CD4-positive, alpha-beta memory T cell (primary cell): ENCODE results near the gene SEC31B. TPM values are rescaled to one million over a fixed set of nuclear protein-coding genes. Genes with fewer than 3 reads are reported as not detected.

Experiments used
- CTCF ChIA-PET: fragments of 350-600 bp; sonication (Branson Sonifier 250); formaldehyde crosslinking; loops from one replicate; lab custom pipeline; 2021; ENCODE audit warnings: inconsistent platforms; ENCODE audit not compliant: partially characterized antibody; lab: Charles Lee
- POLR2A ChIA-PET: fragments of 350-600 bp; sonication (Branson Sonifier 250); formaldehyde crosslinking; loops from one replicate; lab custom pipeline; 2021; ENCODE audit not compliant: partially characterized antibody; lab: Charles Lee
- DNase-seq, 5 donors: peaks; one replicate each; pipeline versions ENCODE4 v3.0.0 to v3.0.0-alpha.2; 2020 to 2022; ENCODE audit warnings: mixed read lengths in 1 of 5
- H3K27ac ChIP-seq: one replicate; pipeline ENCODE4 v1.7.0; 2013; ENCODE audit warnings: low read depth, low read length
- H3K27me3 ChIP-seq: 2 replicates; pipeline ENCODE4 v1.7.0; 2013; ENCODE audit warnings: mild to moderate bottlenecking, low read length, moderate library complexity; ENCODE audit not compliant: insufficient read depth
- H3K36me3 ChIP-seq: 2 replicates; pipeline ENCODE4 v1.7.0; 2013; ENCODE audit warnings: mild to moderate bottlenecking, low read length, moderate library complexity; ENCODE audit not compliant: insufficient read depth
- H3K4me1 ChIP-seq: 2 replicates; pipeline ENCODE4 v1.7.0; 2013; ENCODE audit warnings: mild to moderate bottlenecking, low read length, moderate library complexity; ENCODE audit not compliant: insufficient read depth
- H3K4me3 ChIP-seq, 2 donors: one replicate each; pipeline ENCODE4 v1.7.0; 2013; ENCODE audit warnings: low read length in 2 of 2, mild to moderate bottlenecking in 1 of 2
- H3K9me3 ChIP-seq, 2 donors: one replicate each; pipeline ENCODE4 v1.7.0; 2013; ENCODE audit warnings: low read length in 2 of 2, control low read depth in 1 of 2; ENCODE audit not compliant: control insufficient read depth in 1 of 2
- H3K27ac Mint-ChIP-seq, 7 donors: one replicate each; pipeline ENCODE4 v1.8.0; 2020 to 2021; ENCODE audit warnings: mixed read lengths in 7 of 7, mild to moderate bottlenecking in 6 of 7, inconsistent platforms in 3 of 7, moderate library complexity in 3 of 7
- H3K27me3 Mint-ChIP-seq, 2 donors: one replicate each; pipeline ENCODE4 v1.8.0; 2020 to 2021; ENCODE audit warnings: mixed read lengths in 2 of 2
- H3K36me3 Mint-ChIP-seq, 2 donors: one replicate each; pipeline ENCODE4 v1.8.0; 2020 to 2021; ENCODE audit warnings: mixed read lengths in 2 of 2, inconsistent platforms in 1 of 2, mild to moderate bottlenecking in 1 of 2
- H3K4me1 Mint-ChIP-seq, 4 donors: one replicate each; pipeline ENCODE4 v1.8.0; 2020 to 2021; ENCODE audit warnings: mixed read lengths in 4 of 4, mild to moderate bottlenecking in 1 of 4
- H3K4me3 Mint-ChIP-seq, 8 donors: one replicate each; pipeline ENCODE4 v1.8.0; 2020 to 2021; ENCODE audit warnings: mixed read lengths in 8 of 8, mild to moderate bottlenecking in 7 of 8, moderate library complexity in 6 of 8, inconsistent platforms in 3 of 8
- H3K9me3 Mint-ChIP-seq, 8 donors: one replicate each; pipeline ENCODE4 v1.8.0; 2020 to 2021; ENCODE audit warnings: mixed read lengths in 8 of 8, mild to moderate bottlenecking in 5 of 8, inconsistent platforms in 3 of 8, moderate library complexity in 1 of 8
- intact Hi-C: fragments of 100-400 bp; cut with micrococcal nuclease; formaldehyde crosslinking; loops from one replicate; pipeline ENCODE4 v1.15.1; 2023
- polyA plus RNA-seq, 2 donors: library from polyadenylated mRNA; unstranded; fragments of 300-500 nt; fragmentation: Illumina TruSeq; gene quantifications; one replicate each; pipeline ENCODE4 v1.2.3, GENCODE V29; 2021
- total RNA-seq, 2 experiments: library from RNA; stranded (reverse); gene quantifications; one replicate each; pipeline ENCODE4 v1.2.3, GENCODE V29; 2021

SEC31B gene
- total and polyA plus RNA-seq, 4 experiments from 2014 or later: 0.76 to 70.9 (median 33.2) TPM

- H3K4me3 Mint-ChIP-seq: no peak overlapping the region
- Histone ChIP-seq H3K27me3 (no peaks in the 10 kb centered on the region), H3K4me1 (peaks cover 7% of the 10 kb centered on the region), H3K27ac (no peak overlapping the region), H3K36me3 (peaks cover 43% of the 10 kb centered on the region), H3K9me3 (no peaks in the 10 kb centered on the region), H3K4me3 (no peak overlapping the region)
- ChIA-PET CTCF (interaction anchor here (0.6 to 7.9 kb wide), 7 partner anchors 12 to 92 kb away, joined by 3 to 133 read pairs (median 5); partner anchors contain the start of gene HIF1AN), POLR2A (interaction anchor here (1.0 to 1.7 kb wide), 4 partner anchors 10 to 13 kb away, joined by 3 to 9 read pairs (median 4); partner anchors contain the start of gene HIF1AN)
- intact Hi-C loops: no loop called here
- peak overlapping the region in 4 of 7 donors; percentile 3 to 51 (median 36) for H3K27ac Mint-ChIP-seq
- H3K4me1 Mint-ChIP-seq: peaks cover 14 to 20% (median 16%) of the 10 kb centered on the region in 4 donors
- H3K36me3 Mint-ChIP-seq: peaks cover 25 to 64% of the 10 kb centered on the region in 2 donors
- H3K9me3 Mint-ChIP-seq: no peaks in the 10 kb centered on the region
- H3K27me3 Mint-ChIP-seq: no peaks in the 10 kb centered on the region
- no peak for DNase-seq
Observed at GRCh38 chr10:100522107-100522801, 2.6 kb upstream of the SEC31B start.

- POLR2A ChIA-PET: no interaction called here
- peak overlapping the region in 1 of 7 donors; percentile 14 for H3K27ac Mint-ChIP-seq
- intact Hi-C loops: no loop called here
- DNase-seq: no peak
- no peaks in the 10 kb centered on the region for H3K27me3 Mint-ChIP-seq
- H3K9me3 Mint-ChIP-seq: no peaks in the 10 kb centered on the region
- Histone ChIP-seq H3K4me3 (no peak overlapping the region), H3K9me3 (no peaks in the 10 kb centered on the region), H3K4me1 (no peaks in the 10 kb centered on the region), H3K27me3 (no peaks in the 10 kb centered on the region), H3K36me3 (peaks cover 34% of the 10 kb centered on the region), H3K27ac (no peak overlapping the region)
- peaks cover 22 to 59% of the 10 kb centered on the region in 2 donors for H3K36me3 Mint-ChIP-seq
- CTCF ChIA-PET: interaction anchor here (1.0 to 7.9 kb wide), 5 partner anchors 12 to 183 kb away, joined by 3 to 133 read pairs (median 6); no protein-coding TSS in a partner anchor
- no peak overlapping the region for H3K4me3 Mint-ChIP-seq
- peaks cover 7 to 10% (median 7%) of the 10 kb centered on the region in 4 donors for H3K4me1 Mint-ChIP-seq
Observed at GRCh38 chr10:100520811-100521210, 1.1 kb upstream of the SEC31B start.

- ChIA-PET CTCF (interaction anchor here (0.8 to 7.9 kb wide), 29 partner anchors 9 to 673 kb away, joined by 3 to 133 read pairs (median 6); partner anchors contain the start of genes HIF1AN and NDUFB8), POLR2A (interaction anchor here (0.7 to 2.1 kb wide), 5 partner anchors 10 to 36 kb away, joined by 3 to 11 read pairs (median 5); partner anchors contain the start of genes HIF1AN and NDUFB8)
- H3K4me3 Mint-ChIP-seq: no peak overlapping the region
- no peaks in the 10 kb centered on the region for H3K9me3 Mint-ChIP-seq
- peaks cover 15% of the 10 kb centered on the region for H3K36me3 ChIP-seq
- intact Hi-C loops: loop anchor here (1.0 kb wide), 3 partner anchors 10 to 180 kb away; no protein-coding TSS in a partner anchor
- H3K4me1 ChIP-seq: no peaks in the 10 kb centered on the region
- peak overlapping the region in 2 of 7 donors; percentile 43 to 82 for H3K27ac Mint-ChIP-seq
- H3K27me3 ChIP-seq: no peaks in the 10 kb centered on the region
- H3K4me1 Mint-ChIP-seq: peaks cover 6 to 8% (median 7%) of the 10 kb centered on the region in 4 donors
- H3K9me3 ChIP-seq: no peaks in the 10 kb centered on the region
- H3K4me3 ChIP-seq: no peak overlapping the region
- H3K36me3 Mint-ChIP-seq: peaks cover 19 to 45% of the 10 kb centered on the region in 2 donors
- H3K27me3 Mint-ChIP-seq: no peaks in the 10 kb centered on the region
- peak; percentile 48 to 56 (median 52) for DNase-seq
- H3K27ac ChIP-seq: no peak overlapping the region
Observed at GRCh38 chr10:100518761-100519241, 860 bp downstream of the SEC31B start.

GRCh38 chr10:100516847-100517246 lies 2.8 kb downstream of the SEC31B start:
- peaks cover 12 to 19% (median 14%) of the 10 kb centered on the region in 4 donors for H3K4me1 Mint-ChIP-seq
- POLR2A ChIA-PET: interaction anchor here (1.5 to 2.1 kb wide), 2 partner anchors 8 to 11 kb away, joined by 3 to 8 read pairs; no protein-coding TSS in a partner anchor
- peaks cover 20 to 31% of the 10 kb centered on the region in 2 donors for H3K36me3 Mint-ChIP-seq

GRCh38 chr10:100515612-100516011 lies 4.0 kb downstream of the SEC31B start:
- peaks cover 21% of the 10 kb centered on the region for H3K4me1 ChIP-seq
- no peaks in the 10 kb centered on the region for H3K9me3 ChIP-seq
- intact Hi-C loops: no loop called here
- H3K36me3 Mint-ChIP-seq: peaks cover 20 to 27% of the 10 kb centered on the region in 2 donors
- peaks cover 3% of the 10 kb centered on the region for H3K36me3 ChIP-seq
- H3K27ac ChIP-seq: no peak overlapping the region
- no peaks in the 10 kb centered on the region for H3K27me3 ChIP-seq
- H3K27me3 Mint-ChIP-seq: no peaks in the 10 kb centered on the region
- peak overlapping the region in 1 of 7 donors; percentile 35 for H3K27ac Mint-ChIP-seq
- H3K4me3 Mint-ChIP-seq: no peak overlapping the region
- H3K9me3 Mint-ChIP-seq: no peaks in the 10 kb centered on the region
- H3K4me3 ChIP-seq: no peak overlapping the region
- H3K4me1 Mint-ChIP-seq: peaks cover 22 to 32% (median 26%) of the 10 kb centered on the region in 4 donors
- ChIA-PET POLR2A (interaction anchor here (1.5 kb wide), 1 partner anchor 12 kb away, joined by 3 read pairs; no protein-coding TSS in a partner anchor), CTCF (interaction anchor here (0.7 to 10.2 kb wide), 4 partner anchors 12 to 174 kb away, joined by 3 to 122 read pairs (median 69); partner anchors contain the start of gene SCD)
- DNase-seq: no peak

More at GRCh38 chr10:100516847-100517246, 2.8 kb downstream of the SEC31B start:
- Mint-ChIP-seq H3K9me3 (no peaks in the 10 kb centered on the region), H3K27ac (peak overlapping the region in 1 of 7 donors; percentile 25), H3K27me3 (no peaks in the 10 kb centered on the region), H3K4me3 (no peak overlapping the region)
- H3K9me3 ChIP-seq: no peaks in the 10 kb centered on the region
- no peak for DNase-seq
- intact Hi-C loops: no loop called here
- peaks cover 9% of the 10 kb centered on the region for H3K4me1 ChIP-seq
- H3K27me3 ChIP-seq: no peaks in the 10 kb centered on the region
- no peak overlapping the region for H3K4me3 ChIP-seq
- H3K27ac ChIP-seq: no peak overlapping the region
- CTCF ChIA-PET: interaction anchor here (1.0 to 7.9 kb wide), 8 partner anchors 8 to 178 kb away, joined by 3 to 133 read pairs (median 26); partner anchors contain the start of gene HIF1AN
- H3K36me3 ChIP-seq: peaks cover 3% of the 10 kb centered on the region

GRCh38 chr10:100510533-100511308 lies 8.9 kb downstream of the SEC31B start:
- POLR2A ChIA-PET: interaction anchor here (2.5 to 4.1 kb wide), 5 partner anchors 12 to 29 kb away, joined by 9 to 23 read pairs (median 13); partner anchors contain the start of gene HIF1AN
- DNase-seq: peak; percentile 79 to 88 (median 86)
- peaks cover 5% of the 10 kb centered on the region for H3K36me3 ChIP-seq
- H3K27me3 Mint-ChIP-seq: no peaks in the 10 kb centered on the region
- intact Hi-C loops: loop anchor here (1.0 kb wide), 1 partner anchor 19 kb away; the partner anchor contains the start of gene NDUFB8
- no peaks in the 10 kb centered on the region for H3K9me3 ChIP-seq
- peaks cover 58% of the 10 kb centered on the region for H3K4me1 ChIP-seq
- H3K4me3 Mint-ChIP-seq: peak overlapping the region; percentile 54 to 90 (median 62)
- no peaks in the 10 kb centered on the region for H3K27me3 ChIP-seq
- H3K36me3 Mint-ChIP-seq: peaks cover 15 to 24% of the 10 kb centered on the region in 2 donors
- peak overlapping the region; percentile 67 to 96 (median 84) for H3K27ac Mint-ChIP-seq
- no peaks in the 10 kb centered on the region for H3K9me3 Mint-ChIP-seq
- H3K4me3 ChIP-seq: no peak overlapping the region
- peaks cover 42 to 66% (median 51%) of the 10 kb centered on the region in 4 donors for H3K4me1 Mint-ChIP-seq
- CTCF ChIA-PET: interaction anchor here (0.9 to 10.2 kb wide), 13 partner anchors 9 to 198 kb away, joined by 3 to 133 read pairs (median 8); partner anchors contain the start of genes HIF1AN, SCD and SEC31B
- H3K27ac ChIP-seq: peak overlapping the region; percentile 0
